ENCODE results near the gene DNHD1. TPM values are rescaled to one million over a fixed set of nuclear protein-coding genes. Genes with fewer than 3 reads are reported as not detected.

The DNHD1 gene
- total RNA-seq, 1 donor from 2014 or later: 2.3 TPM

- peak overlapping the region; percentile 56 to 65 for H3K27ac ChIP-seq
Observed at GRCh38 chr11:6469599-6469998, 27.5 kb upstream of the DNHD1 start.

GRCh38 chr11:6472934-6473333, 24.1 kb upstream of the DNHD1 start:
- Histone ChIP-seq H3K27ac (peak overlapping the region; percentile 94 to 96), H3K4me1 (peaks cover 7 to 24% of the 10 kb centered on the region in 2 donors), H3K4me3 (peak overlapping the region; percentile 85 to 88), H3K9me3 (no peaks in the 10 kb centered on the region), H3K36me3 (peaks cover 13 to 15% of the 10 kb centered on the region in 2 donors), H3K27me3 (no peaks in the 10 kb centered on the region)
- no peak for DNase-seq (ENCODE audit: low spot score in 2 of 2)
- TF ChIP-seq CTCF (IDR thresholded peaks at IDR 0.05): no peak
- intact Hi-C loops (cut with DNase I): loop anchor here (2.0 to 5.0 kb wide), 2 partner anchors 82 to 209 kb away; partner anchors contain the start of genes MRPL17 and SMPD1

More at GRCh38 chr11:6469599-6469998, 27.5 kb upstream of the DNHD1 start:
- no peak for DNase-seq (ENCODE audit: low spot score in 2 of 2)
- Histone ChIP-seq H3K9me3 (no peaks in the 10 kb centered on the region), H3K27me3 (no peaks in the 10 kb centered on the region), H3K4me1 (peaks cover 7 to 19% of the 10 kb centered on the region in 2 donors), H3K36me3 (peaks cover 1 to 7% of the 10 kb centered on the region in 2 donors), H3K4me3 (no peak overlapping the region)
- intact Hi-C loops (cut with DNase I): no loop called here
- no peak for TF ChIP-seq CTCF (IDR thresholded peaks at IDR 0.05)

GRCh38 chr11:6473451-6474412, 23.3 kb upstream of the DNHD1 start, which contains the start of gene TRIM3:
TSS of gene TRIM3 (minus strand) at chr11:6473941. CDS start at chr11:6465695, 8,246 bp downstream.
- peak within 1 kb of the TSS; percentile 85 to 88 for H3K4me3 ChIP-seq
- peaks cover 7 to 24% of the 10 kb centered on the region in 2 donors for H3K4me1 ChIP-seq
- H3K27ac ChIP-seq: peak within 1 kb of the TSS; percentile 94 to 96
- peak; percentile 74 to 96 for DNase-seq (ENCODE audit: low spot score in 2 of 2)
- H3K27me3 ChIP-seq: no peaks in the 10 kb centered on the region
- intact Hi-C loops (cut with DNase I): loop anchor here (1.0 to 5.0 kb wide), 6 partner anchors 35 to 239 kb away; partner anchors contain the start of genes CAVIN3, FHIP1B, MRPL17 and SMPD1
- peak in 2 of 3 experiments; percentile 22 to 39 for TF ChIP-seq CTCF (IDR thresholded peaks at IDR 0.05)
- H3K9me3 ChIP-seq: no peaks in the 10 kb centered on the region
- H3K36me3 ChIP-seq: peaks cover 21 to 23% of the 10 kb centered on the region in 2 donors

GRCh38 chr11:6474413-6474792, 22.7 kb upstream of the DNHD1 start:
- Histone ChIP-seq H3K4me3 (peak overlapping the region; percentile 85 to 88), H3K9me3 (no peaks in the 10 kb centered on the region), H3K36me3 (peaks cover 21 to 30% of the 10 kb centered on the region in 2 donors), H3K27ac (peak overlapping the region; percentile 94 to 96), H3K4me1 (peaks cover 7 to 21% of the 10 kb centered on the region in 2 donors), H3K27me3 (no peaks in the 10 kb centered on the region)
- intact Hi-C loops (cut with DNase I): loop anchor here (1.0 to 5.0 kb wide), 5 partner anchors 36 to 240 kb away; partner anchors contain the start of genes CAVIN3, FHIP1B and MRPL17
- peak in 1 of 3 experiments; percentile 4 for TF ChIP-seq CTCF (IDR thresholded peaks at IDR 0.05)
- no peak for DNase-seq (ENCODE audit: low spot score in 2 of 2)

GRCh38 chr11:6474806-6475500, 22.1 kb upstream of the DNHD1 start:
- Histone ChIP-seq H3K27ac (peak overlapping the region; percentile 94 to 96), H3K4me3 (no peak overlapping the region), H3K36me3 (peaks cover 21 to 30% of the 10 kb centered on the region in 2 donors), H3K27me3 (no peaks in the 10 kb centered on the region), H3K4me1 (peaks cover 7 to 21% of the 10 kb centered on the region in 2 donors), H3K9me3 (no peaks in the 10 kb centered on the region)
- intact Hi-C loops (cut with DNase I): loop anchor here (1.0 to 5.0 kb wide), 5 partner anchors 36 to 241 kb away; partner anchors contain the start of genes CAVIN3, FHIP1B and MRPL17
- no peak for TF ChIP-seq CTCF (IDR thresholded peaks at IDR 0.05)
- no peak for DNase-seq (ENCODE audit: low spot score in 2 of 2)

Measured in ascending aorta (tissue), 2 donors.